Skeletal muscle cell (primary cell): ENCODE measurements around the gene IRS1.

ENCODE experiments used
- DNase-seq: peaks from one replicate; pipeline ENCODE4 v3.0.0-alpha.2; 2010; ENCODE audit warnings: low read depth
- H3K4me3 ChIP-seq: 2 replicates; pipeline ENCODE4 v1.5.1; 2011; ENCODE audit warnings: low read depth, mild to moderate bottlenecking, control low read depth, low read length, moderate library complexity

The IRS1 gene

GRCh38 chr2:226763320-226763719 lies 36.3 kb downstream of the IRS1 start:
- H3K4me3 ChIP-seq, result no peak overlapping the region
- no peak for DNase-seq

DNA sequence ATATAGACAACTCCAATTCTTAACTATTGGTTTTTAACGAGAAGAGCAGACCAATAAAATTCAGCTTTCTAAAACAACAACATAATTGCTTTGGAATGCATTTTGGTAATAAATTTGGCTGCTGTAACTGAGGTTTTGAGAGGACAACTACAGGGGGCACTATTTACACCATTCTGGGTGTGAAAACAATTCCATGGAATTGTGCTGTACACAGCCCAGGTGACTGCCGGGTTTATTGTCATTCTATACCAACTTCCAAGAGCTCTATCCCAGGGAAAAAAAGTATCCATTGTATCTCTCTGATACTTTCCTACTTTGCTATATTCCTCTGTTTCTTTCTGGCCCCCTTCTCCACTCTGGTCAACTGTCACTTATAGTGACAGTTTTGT lies 38.4 kb downstream of the IRS1 start:
- no peak for DNase-seq
- H3K4me3 ChIP-seq, result no peak overlapping the region

- no peak overlapping the region for H3K4me3 ChIP-seq
- DNase-seq, result peak; percentile 58
Observed at GRCh38 chr2:226760412-226761194, 39.0 kb downstream of the IRS1 start.

DNA sequence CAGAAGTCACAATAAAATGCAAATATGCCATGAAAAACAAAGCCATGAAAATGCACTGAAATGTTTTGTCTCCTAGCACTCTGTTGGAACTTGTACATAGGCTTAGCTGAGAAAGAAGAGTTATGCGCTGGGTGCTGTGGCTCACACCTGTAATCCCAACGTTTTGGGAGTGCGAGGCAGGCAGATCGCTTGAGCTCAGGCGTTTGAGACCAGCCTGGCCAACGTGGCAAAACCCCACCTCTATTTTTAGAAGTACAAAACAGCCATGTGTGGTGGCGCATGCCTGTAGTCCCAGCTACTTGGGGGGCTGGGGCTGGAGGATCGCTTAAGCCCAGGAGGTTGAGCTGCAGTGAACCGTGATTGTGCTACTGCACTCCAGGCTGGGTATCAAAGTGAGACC lies 39.9 kb downstream of the IRS1 start:
- H3K4me3 ChIP-seq, result no peak overlapping the region
- DNase-seq, result no peak

- DNase-seq, result peak; percentile 70
- H3K4me3 ChIP-seq, result no peak overlapping the region
Observed at GRCh38 chr2:226758921-226759640, 40.5 kb downstream of the IRS1 start.

GRCh38 chr2:226756131-226756530 lies 43.5 kb downstream of the IRS1 start:
- peak; percentile 61 for DNase-seq
- H3K4me3 ChIP-seq, result no peak overlapping the region

DNA sequence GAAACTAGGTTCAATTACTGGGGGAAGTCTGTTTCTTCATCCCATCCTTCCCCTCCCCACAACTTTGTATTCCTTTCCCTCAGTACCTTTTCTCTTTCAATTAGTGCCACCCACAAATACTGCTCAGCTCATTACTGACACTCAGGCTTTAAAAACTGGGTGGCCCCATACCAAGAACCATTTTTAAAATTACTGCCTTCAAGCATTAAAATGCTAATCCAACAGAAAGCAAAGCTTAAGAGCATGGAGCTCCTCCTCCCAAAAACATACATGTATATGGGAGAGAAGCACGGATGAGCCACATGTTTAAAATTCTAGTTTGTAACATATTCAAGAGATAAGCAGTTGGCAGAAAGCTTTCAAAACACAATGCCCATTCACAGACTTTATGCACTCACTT lies 44.0 kb downstream of the IRS1 start:
- DNase-seq, result no peak
- H3K4me3 ChIP-seq, result no peak overlapping the region

DNA sequence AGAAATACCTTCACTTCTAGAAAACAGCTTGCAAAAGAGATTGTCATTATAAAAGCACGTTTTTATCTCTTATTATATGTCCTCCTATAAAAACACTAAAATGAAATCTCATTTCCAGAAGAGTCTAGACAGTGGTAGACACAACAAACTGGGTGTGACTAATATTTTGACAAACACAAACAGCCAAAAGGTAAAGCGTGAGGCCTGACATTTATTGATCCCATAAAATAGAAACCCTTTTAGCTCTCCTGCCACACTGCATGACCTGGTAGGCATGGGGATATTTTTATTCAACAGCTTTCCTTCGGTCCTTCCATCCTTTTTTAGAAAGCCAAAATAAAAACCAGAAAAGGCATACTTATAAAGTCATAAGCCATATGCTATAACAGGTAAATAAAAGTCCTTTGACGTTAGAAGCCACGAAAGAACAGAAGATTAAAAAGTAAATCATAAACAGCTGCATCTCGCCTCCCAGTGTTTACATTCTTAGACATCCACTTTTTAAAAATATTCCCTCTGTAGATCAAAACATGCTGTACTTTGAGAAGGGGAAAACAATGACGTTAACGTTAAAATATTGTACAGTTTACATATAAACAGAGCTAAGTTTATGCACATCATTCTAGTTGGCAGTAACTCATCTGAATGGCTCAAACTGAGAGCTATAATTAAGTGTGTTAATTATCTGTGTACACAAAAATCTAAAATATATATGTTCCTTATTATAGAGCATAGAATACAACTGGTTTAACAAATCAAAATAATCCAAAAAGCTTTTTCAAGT lies 44.6 kb downstream of the IRS1 start:
- no peak for DNase-seq
- H3K4me3 ChIP-seq, result no peak overlapping the region

DNA sequence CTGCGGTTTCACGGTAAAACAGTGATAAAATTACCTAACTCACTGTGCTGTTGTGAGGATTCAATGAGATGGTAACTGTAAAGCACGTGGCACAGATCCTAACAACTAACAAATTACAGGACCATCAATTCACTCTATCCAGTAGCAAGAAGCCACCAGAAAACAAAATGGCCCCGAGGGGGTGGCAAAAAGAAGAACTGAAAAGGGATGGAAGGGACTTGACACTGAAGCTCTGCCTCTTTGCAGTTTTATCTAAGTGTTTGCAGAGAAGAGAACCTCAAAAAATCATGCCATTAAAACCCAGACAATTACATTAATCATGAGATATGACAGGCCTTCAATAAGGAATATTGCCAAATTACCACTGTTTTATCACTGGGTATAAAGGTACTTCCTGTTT lies 46.7 kb downstream of the IRS1 start:
- H3K4me3 ChIP-seq, result no peak overlapping the region
- DNase-seq, result no peak

GRCh38 chr2:226747288-226747687 lies 52.3 kb downstream of the IRS1 start:
- no peak overlapping the region for H3K4me3 ChIP-seq
- DNase-seq, result no peak

DNA sequence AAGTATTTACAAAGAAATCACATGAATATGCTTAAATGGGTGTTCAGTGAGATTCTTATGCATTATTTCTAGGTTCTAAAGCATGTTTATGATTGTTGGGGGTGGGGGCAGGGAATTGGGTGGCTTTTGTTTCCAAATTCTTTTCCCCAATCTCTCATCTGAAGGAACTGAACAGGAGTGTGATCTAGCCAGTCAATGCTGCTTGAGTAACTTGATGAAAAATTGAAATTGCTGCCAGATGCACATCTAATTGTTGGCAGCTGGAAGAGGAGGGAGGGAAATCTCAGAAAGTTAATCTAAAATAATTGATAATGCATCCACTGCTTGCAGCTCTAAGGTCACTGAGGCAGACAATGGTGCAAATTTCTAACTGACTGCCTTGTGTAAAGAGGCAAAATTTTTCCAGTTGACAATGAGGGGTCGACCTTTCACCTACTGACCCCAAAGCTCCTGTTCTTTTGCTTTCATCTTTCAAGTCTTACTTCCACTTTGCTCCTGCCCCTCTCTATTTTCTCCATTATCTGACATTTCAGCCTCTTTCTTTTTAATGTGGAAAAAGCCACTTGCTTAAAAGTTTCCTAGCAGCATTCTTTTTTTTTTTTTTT lies 53.3 kb downstream of the IRS1 start:
- DNase-seq, result no peak
- no peak overlapping the region for H3K4me3 ChIP-seq

GRCh38 chr2:226743915-226744314 lies 55.7 kb downstream of the IRS1 start:
- no peak for DNase-seq
- no peak overlapping the region for H3K4me3 ChIP-seq

DNA sequence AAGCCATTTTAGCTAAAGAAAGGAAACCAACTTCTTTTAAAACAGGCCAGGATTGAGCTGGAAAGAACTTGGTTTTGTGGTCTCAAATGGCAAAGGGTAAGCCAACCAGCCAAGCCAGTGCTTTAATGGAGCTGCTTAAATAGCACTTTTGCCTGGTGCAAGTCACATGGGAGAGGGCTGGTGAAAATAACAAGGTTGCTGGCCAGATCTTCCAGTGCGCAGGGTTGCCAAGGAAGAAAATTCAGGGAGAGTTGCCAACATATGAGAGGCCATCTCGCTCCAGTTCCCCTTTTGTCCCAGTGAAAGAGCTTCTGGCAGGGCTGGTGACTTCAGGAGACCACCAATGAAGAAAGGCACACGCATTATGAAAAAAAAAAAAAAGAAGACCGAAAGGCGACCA lies 57.3 kb downstream of the IRS1 start:
- DNase-seq, result no peak
- H3K4me3 ChIP-seq, result no peak overlapping the region

DNA sequence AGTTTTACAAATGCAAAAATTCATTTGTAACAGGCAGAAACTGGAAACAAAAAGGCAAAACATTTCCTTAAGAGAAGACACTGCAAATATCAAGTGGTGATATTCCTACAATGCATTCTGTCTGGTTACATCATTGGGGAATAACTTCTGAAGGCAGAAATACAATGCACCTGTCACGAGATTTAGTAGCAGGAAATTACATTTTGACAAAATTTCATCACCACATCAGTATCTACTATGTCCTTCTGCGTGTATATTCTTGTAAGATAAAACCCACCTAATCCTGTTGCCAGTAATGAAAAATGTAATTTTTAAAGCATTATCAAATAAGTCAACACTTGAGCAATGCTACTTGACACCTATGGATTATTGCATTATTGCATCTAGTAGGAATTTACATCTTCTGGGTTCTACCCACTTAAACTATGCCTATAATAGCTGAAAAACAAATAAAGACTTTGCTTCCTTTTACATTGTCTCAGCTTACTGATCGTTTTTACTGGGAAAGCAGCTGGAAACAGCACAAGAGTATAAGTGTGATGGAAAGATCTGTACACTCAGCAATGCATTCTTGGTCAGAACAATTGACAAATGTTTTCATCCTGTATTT lies 59.5 kb downstream of the IRS1 start:
- DNase-seq, result no peak
- no peak overlapping the region for H3K4me3 ChIP-seq

DNA sequence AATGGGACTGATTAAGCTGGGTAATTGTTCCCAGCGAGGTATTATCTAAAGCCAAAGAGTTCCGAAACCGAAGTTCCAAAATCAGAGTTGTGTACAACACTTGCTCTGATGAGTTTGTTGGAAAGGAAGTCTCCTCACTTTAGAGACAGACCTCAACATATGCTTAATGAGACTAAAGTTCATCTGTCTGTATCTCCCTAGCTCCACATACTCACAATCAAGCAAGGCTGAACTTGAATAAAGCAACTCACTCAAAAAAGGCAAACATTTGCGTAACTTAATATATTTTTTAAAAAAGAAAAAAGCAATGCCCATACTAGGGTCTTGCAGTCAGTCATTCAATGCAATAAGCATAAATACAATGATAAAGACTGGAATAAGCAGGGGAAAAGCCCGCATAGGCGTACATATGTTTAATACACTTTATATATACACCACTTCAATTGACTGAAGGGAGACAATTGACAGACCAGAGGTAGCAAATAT lies 60.0 kb downstream of the IRS1 start:
- DNase-seq, result no peak
- H3K4me3 ChIP-seq, result no peak overlapping the region

GRCh38 chr2:226738821-226739544 lies 60.6 kb downstream of the IRS1 start:
- H3K4me3 ChIP-seq, result no peak overlapping the region
- DNase-seq, result no peak

GRCh38 chr2:226738191-226738820 lies 61.3 kb downstream of the IRS1 start:
- H3K4me3 ChIP-seq, result no peak overlapping the region
- no peak for DNase-seq

DNA sequence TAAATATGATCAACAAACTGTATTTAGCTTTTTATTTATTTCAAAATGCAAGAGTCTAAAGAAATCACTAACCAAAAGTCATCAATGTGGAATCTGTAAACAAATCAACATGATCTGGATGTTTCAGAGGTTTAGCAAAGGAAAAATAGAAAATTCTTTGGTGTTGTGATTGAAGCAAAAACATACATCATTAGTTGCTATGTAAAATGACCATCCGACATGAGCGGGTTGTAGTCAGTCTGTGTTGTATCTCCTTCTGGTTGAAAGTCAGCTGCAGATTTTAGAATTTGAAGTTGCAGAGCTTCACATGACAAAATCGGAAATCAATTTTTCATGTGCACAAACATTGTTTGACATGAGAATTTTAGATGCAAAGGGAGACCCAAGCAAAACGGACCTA lies 63.2 kb downstream of the IRS1 start:
- H3K4me3 ChIP-seq, result no peak overlapping the region
- DNase-seq, result no peak
